PC-9 (cell line): ENCODE measurements around the gene RIOK2.

Experiments used
- EZH2 ChIP-seq: fragments of 200-600 bp; sonication (generic); IDR thresholded peaks from 2 replicates; pipeline ENCODE4 v1.8.0; 2017; ENCODE audit warnings: antibody characterized with exemption, low read depth
- TF ChIP-seq, protein P1 (sequence below): fragments of 200-600 bp; sonication (generic); conservative IDR thresholded peaks from 2 replicates; pipeline ENCODE4 v1.6.1; 2017; ENCODE audit warnings: mixed run types, antibody characterized with exemption, mild to moderate bottlenecking, moderate library complexity

DNA sequence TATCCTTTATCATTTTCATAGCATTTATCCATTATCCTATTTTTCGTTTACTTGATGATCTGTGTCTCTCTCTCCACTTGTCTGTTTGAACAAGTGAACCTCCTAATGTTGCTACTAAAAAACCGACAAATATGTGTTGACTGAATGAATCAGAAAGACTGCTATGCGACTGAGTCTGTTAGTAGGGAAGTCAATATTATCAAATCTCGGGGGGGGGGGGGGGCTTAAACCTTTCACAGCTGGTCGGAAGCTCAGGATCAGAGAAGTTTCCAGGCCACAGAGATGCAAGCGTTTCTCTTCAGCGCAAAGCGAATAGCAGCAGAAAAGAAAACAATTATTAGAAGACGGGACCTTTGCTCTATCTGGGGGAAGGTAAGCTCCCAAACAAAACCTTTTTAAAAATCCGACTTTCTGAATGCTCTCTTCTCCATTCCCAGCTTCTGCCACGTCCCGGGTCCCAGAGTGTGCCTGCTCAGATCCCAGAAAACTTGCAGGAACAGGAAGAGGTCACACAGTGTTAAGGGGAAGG is 412 bp downstream of the RIOK2 start:
- TF ChIP-seq, protein P1, sequence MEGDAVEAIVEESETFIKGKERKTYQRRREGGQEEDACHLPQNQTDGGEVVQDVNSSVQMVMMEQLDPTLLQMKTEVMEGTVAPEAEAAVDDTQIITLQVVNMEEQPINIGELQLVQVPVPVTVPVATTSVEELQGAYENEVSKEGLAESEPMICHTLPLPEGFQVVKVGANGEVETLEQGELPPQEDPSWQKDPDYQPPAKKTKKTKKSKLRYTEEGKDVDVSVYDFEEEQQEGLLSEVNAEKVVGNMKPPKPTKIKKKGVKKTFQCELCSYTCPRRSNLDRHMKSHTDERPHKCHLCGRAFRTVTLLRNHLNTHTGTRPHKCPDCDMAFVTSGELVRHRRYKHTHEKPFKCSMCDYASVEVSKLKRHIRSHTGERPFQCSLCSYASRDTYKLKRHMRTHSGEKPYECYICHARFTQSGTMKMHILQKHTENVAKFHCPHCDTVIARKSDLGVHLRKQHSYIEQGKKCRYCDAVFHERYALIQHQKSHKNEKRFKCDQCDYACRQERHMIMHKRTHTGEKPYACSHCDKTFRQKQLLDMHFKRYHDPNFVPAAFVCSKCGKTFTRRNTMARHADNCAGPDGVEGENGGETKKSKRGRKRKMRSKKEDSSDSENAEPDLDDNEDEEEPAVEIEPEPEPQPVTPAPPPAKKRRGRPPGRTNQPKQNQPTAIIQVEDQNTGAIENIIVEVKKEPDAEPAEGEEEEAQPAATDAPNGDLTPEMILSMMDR, result no peak
- no peak for TF ChIP-seq EZH2
